Neural progenitor cell (in vitro differentiated cells): Measurements from ENCODE around the gene OR51B2.
A peak's percentile ranks its signal among the peaks of the same experiment; 100 is the strongest.

Source experiments
- CTCF ChIP-seq: fragments of 200-600 bp; sonication (generic); IDR thresholded peaks from 2 replicates; pipeline ENCODE4 v1.5.1; 2017; ENCODE audit warnings: antibody characterized with exemption, mild to moderate bottlenecking
- EZH2 ChIP-seq: fragments of 200-600 bp; sonication (generic); IDR thresholded peaks from 2 replicates; pipeline ENCODE4 v1.6.1; 2017; ENCODE audit warnings: antibody characterized with exemption, mild to moderate bottlenecking, moderate library complexity

DNA sequence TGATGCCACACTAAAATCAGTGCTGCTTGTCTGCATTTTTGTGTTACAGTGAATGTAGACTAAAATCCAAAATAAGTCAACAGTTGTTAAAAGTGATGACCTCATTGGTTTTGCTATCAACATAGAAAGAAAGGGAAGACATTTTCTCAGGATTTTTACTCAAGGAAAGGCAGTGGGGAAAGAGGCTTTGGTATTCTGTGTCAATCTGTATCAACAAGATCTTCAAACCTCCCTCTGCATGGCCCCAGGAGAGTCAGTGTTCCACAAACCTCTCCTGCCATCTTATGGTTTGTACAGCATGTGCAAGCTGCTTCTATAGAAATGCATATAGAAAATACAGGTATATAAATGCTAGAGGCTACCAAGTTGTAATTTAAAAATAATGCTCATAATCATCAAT is 45.7 kb upstream of the OR51B2 start:
- TF ChIP-seq CTCF (peak; percentile 45), EZH2 (no peak)
